Gastrocnemius medialis (tissue), 4 donors: Measurements from ENCODE around the gene IL24.

Experiments used
- CTCF ChIP-seq, 5 experiments: fragments of 450-650 bp in 3 of 5; fragments of 200-600 bp in 2 of 5; sonication (generic) in 2 of 5; IDR thresholded peaks in 4 of 5; conservative IDR thresholded peaks in 1 of 5; 1 replicate in 4 of 5; 2 replicates in 1 of 5; pipeline ENCODE4 v1.5.1; 2016 to 2019; ENCODE audit warnings: antibody characterized with exemption in 5 of 5, mild to moderate bottlenecking in 3 of 5, moderate library complexity in 3 of 5
- POLR2A ChIP-seq, 2 donors: fragments of 450-650 bp; IDR thresholded peaks; one replicate each; pipeline ENCODE4 v1.6.1; 2017; ENCODE audit warnings: antibody characterized with exemption in 2 of 2, mild to moderate bottlenecking in 2 of 2, moderate library complexity in 2 of 2

DNA sequence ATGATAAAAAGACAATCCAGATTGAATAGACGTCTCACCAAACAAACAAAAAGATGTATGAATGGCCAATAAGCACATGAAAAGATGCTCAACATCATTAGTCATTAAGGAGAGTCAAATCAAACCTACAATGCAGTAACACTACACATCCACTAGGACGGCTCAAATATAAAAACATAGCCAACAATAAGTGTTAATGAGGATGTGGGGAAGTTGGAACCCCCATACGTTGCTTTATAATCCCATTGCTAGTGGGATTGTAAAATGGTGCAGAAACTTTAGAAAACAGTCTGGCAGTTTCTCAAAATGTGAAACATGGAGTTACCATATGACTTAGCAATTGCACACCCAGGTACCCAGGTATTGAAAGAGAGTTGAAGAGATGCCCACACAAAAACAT, 14.7 kb upstream of the IL24 start:
- TF ChIP-seq POLR2A (IDR thresholded peaks at IDR 0.05): no peak
- no peak for TF ChIP-seq CTCF (IDR thresholded peaks at IDR 0.05 in 4 of 5, conservative IDR thresholded peaks at IDR 0.05 in 1 of 5)
